NOMO-1 treated with dmso at 0.1 percent for 144 hours (cell line): ENCODE results near the gene FAM180A.
"Not testable (repeated sequence)": the region's sequence is repeated elsewhere in the genome, so short reads cannot be mapped to it uniquely, and the experiment has no call there.

Experiments used
- DNase-seq: peaks from one replicate; lab custom pipeline; 2025; ENCODE audit not compliant: unreplicated experiment; lab: John Stamatoyannopoulos, UW

FAM180A gene

DNA sequence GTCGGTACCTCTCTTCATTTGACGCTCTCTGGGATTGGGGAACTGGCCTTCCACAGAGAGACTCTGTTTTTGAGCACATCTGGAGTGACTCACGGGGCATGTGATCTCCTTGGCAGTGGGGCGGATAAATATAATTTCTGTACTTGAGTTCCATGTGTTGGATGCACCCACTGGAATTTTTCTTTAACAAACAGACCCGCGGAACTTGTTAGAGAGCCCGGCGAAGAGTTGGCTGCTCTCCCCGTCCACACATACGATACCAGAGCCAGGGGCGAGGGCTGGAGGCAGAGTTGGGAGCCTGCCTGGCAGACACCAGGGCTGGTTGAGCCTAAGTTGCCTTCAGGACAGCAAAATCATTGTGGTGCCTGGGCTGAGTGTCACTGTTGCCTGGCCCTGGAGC, at the start of gene FAM180A:
Gene FAM180A (minus strand): TSS at position 44 of the 400 bp plus-strand sequence. CDS start 233 bp downstream, outside the sequence.
- no peak for DNase-seq

GRCh38 chr7:135798095-135798494, 49.5 kb upstream of the FAM180A start:
- DNase-seq = no peak

DNA sequence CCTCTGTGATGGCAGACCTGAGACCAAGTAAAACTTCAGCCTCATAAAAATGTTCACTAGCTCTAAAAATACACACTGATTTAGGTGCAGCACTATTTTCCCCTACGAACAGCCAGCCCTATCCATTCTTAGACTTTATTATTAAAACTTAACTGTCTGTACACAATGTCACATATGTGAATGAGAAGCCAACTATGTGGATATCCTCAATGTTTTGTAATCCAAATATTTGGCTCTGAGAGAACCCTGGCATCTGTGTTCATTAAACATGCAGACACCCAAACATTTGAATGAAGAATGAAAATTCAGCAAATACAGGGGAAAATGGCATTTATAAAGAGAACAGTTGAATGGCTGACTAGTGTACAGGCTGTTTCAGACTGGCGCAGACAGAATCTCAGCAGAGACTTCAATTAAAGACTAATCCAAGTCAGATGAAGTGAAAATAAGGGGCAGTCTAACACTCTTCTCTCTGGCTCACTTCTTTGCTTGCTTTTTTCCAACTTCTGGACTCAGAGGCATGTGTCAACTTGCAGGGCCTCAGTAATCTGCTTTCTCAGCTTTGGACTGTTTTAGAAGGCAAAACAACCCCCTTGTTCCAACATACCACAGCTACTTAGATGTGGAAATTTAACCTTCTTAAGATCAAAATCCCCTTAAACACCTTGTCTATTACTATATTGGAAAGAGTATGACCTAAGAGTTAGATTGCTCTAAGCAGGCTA, 47.4 kb upstream of the FAM180A start:
- DNase-seq = no peak

DNA sequence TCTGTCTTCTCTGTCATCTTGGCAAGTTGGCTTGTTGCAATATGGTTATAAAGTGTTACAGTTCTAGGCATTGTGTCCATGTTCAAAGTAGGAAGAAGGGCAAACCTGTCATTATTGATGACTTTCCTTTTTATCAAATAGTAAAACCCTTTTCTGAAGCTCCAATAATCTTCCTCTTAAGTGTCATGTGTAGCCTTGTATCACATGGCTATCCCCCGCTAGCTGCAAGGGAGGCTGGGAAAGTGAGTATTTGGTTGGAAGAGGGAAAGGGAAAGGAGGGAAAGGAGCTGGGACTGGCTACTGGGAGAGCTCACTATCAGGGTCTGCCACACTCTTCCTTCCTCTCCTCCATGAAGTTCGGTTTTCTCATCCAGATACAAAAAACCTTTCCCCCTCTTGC, 45.2 kb upstream of the FAM180A start:
- no peak for DNase-seq

DNA sequence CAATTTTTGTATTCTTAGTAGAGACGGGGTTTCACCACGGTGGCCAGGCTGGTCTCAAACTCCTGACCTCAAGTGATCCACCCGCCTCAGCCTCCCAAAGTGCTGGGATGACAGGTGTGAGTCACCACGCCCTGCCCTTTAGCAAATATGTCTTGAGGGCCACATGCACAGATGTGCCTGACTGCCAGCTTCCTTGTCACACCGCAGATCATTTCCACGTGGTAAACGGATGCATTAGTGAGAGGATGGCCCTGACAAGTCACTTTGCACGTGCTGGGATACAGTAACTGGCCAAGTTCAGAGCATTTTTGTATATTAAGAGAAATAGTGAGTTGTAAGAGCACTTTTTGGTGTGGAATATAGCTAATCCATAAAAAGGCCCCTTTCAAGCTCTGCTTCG, 44.3 kb upstream of the FAM180A start:
- no peak for DNase-seq

GRCh38 chr7:135792363-135792668, 43.7 kb upstream of the FAM180A start:
- DNase-seq = no peak

- no peak for DNase-seq
Measured at GRCh38 chr7:135791543-135792362, 43.1 kb upstream of the FAM180A start.

GRCh38 chr7:135790371-135790977, 41.9 kb upstream of the FAM180A start:
- no peak for DNase-seq

DNA sequence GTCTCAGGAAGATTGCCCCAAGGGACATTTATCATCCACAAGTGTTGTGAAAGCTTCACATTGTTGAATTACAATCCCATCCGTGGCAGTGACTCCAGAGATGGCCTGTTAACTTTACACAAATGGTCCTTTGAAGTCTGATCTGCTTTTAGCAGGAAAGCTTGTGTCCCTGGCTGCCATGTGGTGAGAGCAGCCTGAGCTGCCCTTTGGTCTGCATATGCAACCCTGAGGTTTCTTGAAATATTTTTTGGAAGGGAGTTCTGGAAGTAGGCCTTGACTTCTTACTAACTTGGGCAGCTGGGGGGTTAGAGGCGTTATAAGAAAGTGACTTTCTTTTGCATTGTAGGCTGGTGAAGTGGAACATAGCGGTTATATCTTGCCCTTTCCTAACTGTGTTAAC, 41.3 kb upstream of the FAM180A start:
- DNase-seq = no peak

DNA sequence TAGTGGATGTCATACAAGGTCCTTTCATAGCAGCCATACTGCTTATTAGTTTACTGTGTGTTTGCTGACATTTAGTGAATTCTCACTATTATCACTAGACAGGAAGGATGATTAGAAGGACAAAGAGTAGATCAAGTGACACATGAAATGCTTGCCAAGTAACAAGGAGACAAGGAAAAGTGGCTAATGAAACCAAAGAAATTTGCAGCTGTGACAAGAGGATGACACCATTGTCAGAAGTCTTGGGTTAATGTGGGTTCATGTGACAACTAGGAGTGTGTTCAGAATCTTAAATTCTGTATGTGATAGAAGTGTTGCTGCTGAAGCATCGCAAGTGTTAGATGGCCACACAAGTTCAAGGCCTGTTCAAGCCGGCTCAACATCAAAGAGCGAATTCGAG, 40.8 kb upstream of the FAM180A start:
- DNase-seq = no peak

DNA sequence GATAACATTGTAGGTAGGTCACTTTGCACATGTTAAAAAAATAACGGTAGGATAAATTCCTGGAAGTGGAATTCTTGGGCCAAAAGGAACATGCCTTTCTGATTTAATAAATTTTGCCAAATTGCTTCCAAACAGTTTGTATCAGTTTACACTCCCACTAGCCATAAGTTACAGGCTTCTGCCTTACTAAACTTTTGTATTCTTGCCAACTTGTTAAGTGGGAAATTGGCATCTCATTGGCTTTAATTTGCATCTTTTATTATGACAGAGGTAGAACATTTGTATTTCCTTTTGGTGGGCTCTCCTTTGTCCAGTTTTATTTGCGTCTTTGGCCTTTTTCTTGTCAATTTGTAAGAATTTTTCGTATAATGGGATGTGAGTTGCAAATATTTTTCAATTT, 38.3 kb upstream of the FAM180A start:
- no peak for DNase-seq

GRCh38 chr7:135785065-135785464, 36.5 kb upstream of the FAM180A start:
- no peak for DNase-seq

- DNase-seq = no peak
Measured at GRCh38 chr7:135784013-135784412, 35.4 kb upstream of the FAM180A start.

DNA sequence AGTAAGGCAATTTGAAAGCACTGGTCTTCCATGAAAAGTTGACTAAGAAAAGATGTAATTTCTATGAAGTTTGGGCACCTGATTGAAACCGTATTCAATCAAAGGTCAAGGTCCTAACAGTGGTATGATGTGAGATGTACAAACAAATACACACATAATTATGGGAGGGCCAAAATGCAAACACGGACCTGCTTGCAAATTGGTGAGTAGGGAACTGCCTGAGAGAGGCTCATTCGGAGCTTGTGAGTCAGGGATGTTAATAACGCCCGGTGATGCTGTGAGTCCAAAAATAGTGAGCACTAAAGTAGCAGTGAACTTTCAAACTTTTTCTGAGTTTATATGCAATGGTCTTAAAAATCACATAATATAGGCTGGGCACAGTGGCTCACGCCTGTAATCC, 34.2 kb upstream of the FAM180A start:
- DNase-seq = no peak

DNA sequence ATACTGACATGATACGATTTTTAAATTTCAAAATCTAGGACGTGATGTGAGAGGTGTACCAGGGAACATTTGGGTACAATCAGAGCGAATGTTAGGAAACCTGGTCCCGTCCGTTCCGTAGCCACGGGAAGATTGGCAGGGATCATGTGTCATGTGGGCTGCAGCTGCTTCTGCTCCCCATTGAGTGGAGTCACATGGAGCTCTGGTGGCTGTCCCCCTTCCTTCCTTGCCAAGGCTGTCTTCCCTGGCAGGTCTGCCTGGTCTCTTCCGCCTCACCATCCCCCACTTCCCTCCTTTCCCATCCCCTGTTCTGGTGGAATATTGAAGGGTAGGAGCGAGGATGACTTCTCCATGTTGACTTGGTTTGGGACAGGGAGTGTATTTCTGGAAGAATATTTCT, 33.8 kb upstream of the FAM180A start:
- no peak for DNase-seq

GRCh38 chr7:135777626-135778398, 29.2 kb upstream of the FAM180A start:
- no peak for DNase-seq

DNA sequence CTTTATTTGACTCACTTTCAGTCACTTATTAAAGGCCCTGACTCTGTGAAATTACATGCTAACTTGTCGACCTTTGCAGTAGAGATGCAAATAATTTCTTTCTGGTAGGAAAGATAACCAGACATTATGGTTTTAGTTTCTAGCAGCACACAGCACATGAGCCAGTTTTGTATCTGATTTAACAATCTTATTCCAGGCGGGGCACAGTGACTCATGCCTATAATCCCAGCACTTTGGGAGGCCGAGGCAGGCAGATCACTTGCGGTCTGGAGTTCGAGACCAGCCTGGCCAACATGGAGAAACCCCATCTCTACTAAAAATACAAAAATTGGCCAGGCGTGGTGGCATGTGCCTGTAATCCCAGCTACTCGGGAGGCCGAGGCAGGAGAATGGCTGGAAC, 27.3 kb upstream of the FAM180A start:
- DNase-seq = not testable (repeated sequence)

DNA sequence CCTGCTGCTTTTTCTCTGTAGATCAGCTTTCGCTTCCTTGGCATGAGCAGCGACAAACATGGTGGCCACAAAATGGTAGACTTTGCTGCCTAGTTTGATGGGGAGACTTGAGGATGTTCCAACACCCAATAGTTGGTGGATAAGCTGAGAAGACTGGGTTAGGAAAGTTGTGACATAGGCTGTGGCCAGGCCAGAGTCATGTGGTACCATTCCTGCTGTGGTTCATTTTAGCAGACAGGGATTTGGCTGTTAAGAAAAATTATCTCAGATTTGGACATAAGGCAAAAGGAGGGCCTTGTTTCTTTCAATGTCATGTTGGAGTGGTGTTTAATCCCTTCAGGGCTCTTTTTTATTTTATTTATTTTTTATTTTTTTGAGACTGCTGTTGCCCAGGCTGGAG, 26.6 kb upstream of the FAM180A start:
- DNase-seq = no peak

DNA sequence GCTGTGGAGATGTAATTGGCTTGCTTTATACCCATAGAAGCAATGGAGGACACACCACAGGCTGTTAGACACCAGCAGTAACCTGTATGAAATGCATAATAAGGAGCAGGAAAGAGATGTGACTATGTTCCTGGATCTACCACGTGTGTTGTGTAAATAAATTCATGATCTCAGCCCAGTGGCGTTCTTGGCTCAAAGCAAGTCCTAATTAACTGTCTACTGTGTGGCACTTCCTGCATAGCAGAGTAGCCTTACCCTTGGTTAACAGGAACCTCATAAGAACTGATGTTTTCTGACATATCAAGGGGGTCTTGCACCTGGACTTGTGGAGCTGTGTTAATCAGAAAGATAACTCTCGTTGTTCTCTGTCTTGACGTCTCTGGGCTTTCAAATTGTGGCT, 25.7 kb upstream of the FAM180A start:
- no peak for DNase-seq

GRCh38 chr7:135773464-135773863, 24.9 kb upstream of the FAM180A start:
- no peak for DNase-seq

GRCh38 chr7:135772639-135773222, 24.1 kb upstream of the FAM180A start:
- DNase-seq = no peak
